ENCODE results near the gene TBC1D22A. TPM values are rescaled to one million over a fixed set of nuclear protein-coding genes. Genes with fewer than 3 reads are reported as not detected.

TBC1D22A gene
- polyA plus RNA-seq, 1 experiment: 19.8 TPM

DNA sequence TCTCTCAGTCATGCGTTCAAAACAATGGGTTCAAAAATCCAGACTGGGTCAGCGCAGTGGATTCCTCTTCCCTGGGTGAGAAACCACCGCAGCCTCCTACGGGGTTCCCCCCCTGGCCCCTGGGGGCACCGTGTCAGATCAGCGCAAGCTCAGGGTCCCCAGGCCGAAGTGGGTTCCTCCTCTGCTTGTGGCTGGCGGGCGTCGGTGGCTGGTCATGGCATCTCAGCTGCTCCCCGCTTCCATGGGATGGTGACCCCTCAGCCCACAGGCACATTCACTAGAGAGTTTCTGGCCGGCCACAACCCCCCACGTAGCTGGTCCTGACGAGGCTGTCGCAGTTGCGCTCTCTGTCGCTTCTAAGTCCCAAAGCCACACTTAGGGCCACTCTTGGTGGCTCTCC, 389.8 kb downstream of the TBC1D22A start:
- CTCF ChIA-PET: no interaction called here
- no peak overlapping the region for H3K27ac ChIP-seq (ENCODE audit: low read depth, low read length)

DNA sequence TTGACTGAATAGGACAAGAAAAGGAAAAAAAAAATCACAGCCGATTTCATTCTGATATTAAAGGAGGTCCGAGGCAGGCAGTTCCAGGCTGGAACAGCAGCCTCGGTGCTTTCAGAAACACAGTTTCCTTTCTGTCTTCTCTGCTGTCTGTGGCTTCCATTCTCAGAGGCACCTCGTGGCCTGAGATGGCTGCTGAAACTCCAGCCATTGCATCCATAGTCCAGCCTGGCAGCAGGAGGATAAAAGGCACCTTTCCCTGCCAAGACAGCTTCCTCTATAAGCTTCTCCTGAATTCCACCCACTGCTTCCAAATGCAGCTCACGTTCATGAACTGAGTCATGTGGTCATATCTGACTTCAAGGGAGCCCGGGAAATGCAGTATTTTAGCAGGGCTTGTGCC, 390.5 kb downstream of the TBC1D22A start:
- DNase-seq (ENCODE audit: low read depth, low spot score): no peak
- Histone ChIP-seq H3K9me3 (ENCODE audit: control insufficient read depth, insufficient read depth, low read length) (peaks cover 11% of the 10 kb centered on the region), H3K4me3 (ENCODE audit: low read depth, low read length) (no peak overlapping the region), H3K27me3 (ENCODE audit: control insufficient read depth, insufficient read depth, low read length) (no peaks in the 10 kb centered on the region), H3K27ac (ENCODE audit: low read depth, low read length) (no peak overlapping the region)
- ChIA-PET POLR2A (no interaction called here), CTCF (no interaction called here)
- TF ChIP-seq, protein P1, sequence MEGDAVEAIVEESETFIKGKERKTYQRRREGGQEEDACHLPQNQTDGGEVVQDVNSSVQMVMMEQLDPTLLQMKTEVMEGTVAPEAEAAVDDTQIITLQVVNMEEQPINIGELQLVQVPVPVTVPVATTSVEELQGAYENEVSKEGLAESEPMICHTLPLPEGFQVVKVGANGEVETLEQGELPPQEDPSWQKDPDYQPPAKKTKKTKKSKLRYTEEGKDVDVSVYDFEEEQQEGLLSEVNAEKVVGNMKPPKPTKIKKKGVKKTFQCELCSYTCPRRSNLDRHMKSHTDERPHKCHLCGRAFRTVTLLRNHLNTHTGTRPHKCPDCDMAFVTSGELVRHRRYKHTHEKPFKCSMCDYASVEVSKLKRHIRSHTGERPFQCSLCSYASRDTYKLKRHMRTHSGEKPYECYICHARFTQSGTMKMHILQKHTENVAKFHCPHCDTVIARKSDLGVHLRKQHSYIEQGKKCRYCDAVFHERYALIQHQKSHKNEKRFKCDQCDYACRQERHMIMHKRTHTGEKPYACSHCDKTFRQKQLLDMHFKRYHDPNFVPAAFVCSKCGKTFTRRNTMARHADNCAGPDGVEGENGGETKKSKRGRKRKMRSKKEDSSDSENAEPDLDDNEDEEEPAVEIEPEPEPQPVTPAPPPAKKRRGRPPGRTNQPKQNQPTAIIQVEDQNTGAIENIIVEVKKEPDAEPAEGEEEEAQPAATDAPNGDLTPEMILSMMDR (IDR thresholded peaks at IDR 0.05; ENCODE audit: low read depth, low read length): no peak

More for the DNA sequence above, 389.8 kb downstream of the TBC1D22A start:
- DNase-seq (ENCODE audit: low read depth, low spot score): no peak
- Histone ChIP-seq H3K4me3 (ENCODE audit: low read depth, low read length) (no peak overlapping the region), H3K9me3 (ENCODE audit: control insufficient read depth, insufficient read depth, low read length) (peaks cover 11% of the 10 kb centered on the region), H3K27me3 (ENCODE audit: control insufficient read depth, insufficient read depth, low read length) (no peaks in the 10 kb centered on the region)
- TF ChIP-seq, protein P1 (IDR thresholded peaks at IDR 0.05; ENCODE audit: low read depth, low read length): no peak
- POLR2A ChIA-PET: no interaction called here

DNA sequence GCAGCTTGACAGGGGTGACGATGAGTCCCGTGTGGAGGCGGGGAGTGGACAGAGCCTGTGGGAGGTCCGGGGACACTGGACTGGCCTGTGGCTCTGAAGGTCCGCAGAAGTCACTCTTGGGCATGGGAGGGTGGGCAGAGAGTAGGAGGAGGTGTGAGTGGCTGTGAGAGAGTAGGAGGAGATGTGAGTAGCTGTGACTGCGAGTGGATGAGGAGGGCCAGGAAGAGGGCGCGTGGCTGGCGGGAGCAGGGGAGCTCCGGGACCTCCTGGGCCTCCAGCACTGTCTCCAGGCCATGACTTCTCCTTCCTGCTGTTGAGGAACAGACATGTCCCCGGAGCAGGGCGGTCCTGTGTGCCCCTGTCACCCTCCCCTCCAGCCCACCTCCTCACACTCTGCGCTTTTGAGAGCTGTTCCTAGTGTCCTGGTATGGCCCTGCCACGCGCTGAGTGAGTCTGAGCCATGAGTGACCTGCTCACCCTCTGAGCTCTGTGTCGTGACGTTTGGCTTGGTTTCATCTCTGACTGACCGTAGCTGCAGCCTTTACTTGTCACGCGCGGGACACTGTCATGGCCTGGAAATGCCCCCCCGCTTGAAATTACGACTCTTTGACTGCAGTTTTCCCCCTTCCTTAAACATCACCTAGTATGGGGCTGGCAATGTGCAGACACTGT, 391.5 kb downstream of the TBC1D22A start:
- ChIA-PET CTCF (interaction anchor here (1.0 kb wide), 1 partner anchor 321 kb away, joined by 3 read pairs; no protein-coding TSS in a partner anchor), POLR2A (no interaction called here)
- peak overlapping the region; percentile 7; the same call in 1 of the 2 replicates for H3K4me3 ChIP-seq (ENCODE audit: low read depth, low read length)
- DNase-seq (ENCODE audit: low read depth, low spot score): no peak
- TF ChIP-seq, protein P1 (IDR thresholded peaks at IDR 0.05; ENCODE audit: low read depth, low read length): no peak
- H3K27ac ChIP-seq (ENCODE audit: low read depth, low read length): peak overlapping the region; percentile 68
- peaks cover 11% of the 10 kb centered on the region for H3K9me3 ChIP-seq (ENCODE audit: control insufficient read depth, insufficient read depth, low read length)
- no peaks in the 10 kb centered on the region for H3K27me3 ChIP-seq (ENCODE audit: control insufficient read depth, insufficient read depth, low read length)

DNA sequence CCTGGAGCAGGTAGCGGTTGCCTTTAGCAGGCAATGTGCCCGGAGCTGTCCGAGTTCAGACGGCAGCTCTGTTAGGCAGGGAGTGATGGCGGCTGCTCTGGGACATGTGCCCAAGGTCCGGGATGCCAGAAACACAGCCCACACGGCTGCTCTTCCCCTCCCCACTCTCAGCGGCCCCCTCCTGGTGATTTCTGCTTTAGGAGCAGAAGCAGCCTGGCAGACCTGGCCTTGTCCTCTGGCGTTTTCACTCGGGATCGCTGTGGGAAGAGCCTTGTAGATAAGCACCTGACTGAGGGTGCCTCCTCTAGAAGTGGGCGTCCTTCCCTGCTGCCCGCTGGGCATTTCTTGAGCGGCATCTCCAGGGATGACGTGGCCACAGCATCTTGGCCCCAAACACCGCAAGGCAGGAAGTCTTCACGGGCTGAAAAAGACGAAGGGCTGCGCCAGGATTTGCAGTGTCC, 392.2 kb downstream of the TBC1D22A start:
- ChIA-PET CTCF (interaction anchor here (1.0 kb wide), 1 partner anchor 321 kb away, joined by 3 read pairs; no protein-coding TSS in a partner anchor), POLR2A (no interaction called here)
- peak; percentile 38 for DNase-seq (ENCODE audit: low read depth, low spot score)

More for the DNA sequence above, 392.2 kb downstream of the TBC1D22A start:
- H3K4me3 ChIP-seq (ENCODE audit: low read depth, low read length): peak overlapping the region; percentile 47
- no peaks in the 10 kb centered on the region for H3K27me3 ChIP-seq (ENCODE audit: control insufficient read depth, insufficient read depth, low read length)
- TF ChIP-seq, protein P1 (IDR thresholded peaks at IDR 0.05; ENCODE audit: low read depth, low read length): peak; percentile 41
- peaks cover 11% of the 10 kb centered on the region for H3K9me3 ChIP-seq (ENCODE audit: control insufficient read depth, insufficient read depth, low read length)
- H3K27ac ChIP-seq (ENCODE audit: low read depth, low read length): peak overlapping the region; percentile 68

Measured in AG04450 (cell line).